ENCODE results near the gene C2orf42.

The C2orf42 gene

DNA sequence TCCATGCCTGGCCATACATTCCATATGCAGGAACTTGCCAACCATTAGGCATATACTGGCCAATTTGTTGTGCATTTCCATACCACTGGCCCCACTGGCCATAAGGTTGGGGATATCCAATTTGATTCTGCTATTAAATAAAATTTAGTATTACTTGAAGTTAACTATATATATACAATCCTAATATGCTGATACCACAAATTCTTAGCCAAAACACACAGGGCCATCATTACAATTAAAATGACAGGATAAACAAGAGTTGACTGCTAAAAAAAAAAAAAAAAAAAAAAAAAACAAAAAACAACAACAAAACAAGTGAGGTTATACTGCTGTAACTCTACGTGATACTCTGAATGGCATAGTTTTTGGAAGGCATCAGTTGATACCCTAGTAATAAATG lies 23.5 kb upstream of the C2orf42 start:
- no peak overlapping the region for H3K4me3 ChIP-seq (ENCODE audit: low read depth, low read length)
- no peak for DNase-seq (ENCODE audit: low read depth)
- TF ChIP-seq MAX (IDR thresholded peaks at IDR 0.05; ENCODE audit: low read depth, low read length): no peak
- no peak for TF ChIP-seq CTCF (IDR thresholded peaks at IDR 0.05; ENCODE audit: low read depth, low read length)
- no peak for TF ChIP-seq MYC (IDR thresholded peaks at IDR 0.05; ENCODE audit: low read depth, low read length)
- no peak for TF ChIP-seq POLR2A (IDR thresholded peaks at IDR 0.05; ENCODE audit: extremely low read depth, insufficient read length)

DNA sequence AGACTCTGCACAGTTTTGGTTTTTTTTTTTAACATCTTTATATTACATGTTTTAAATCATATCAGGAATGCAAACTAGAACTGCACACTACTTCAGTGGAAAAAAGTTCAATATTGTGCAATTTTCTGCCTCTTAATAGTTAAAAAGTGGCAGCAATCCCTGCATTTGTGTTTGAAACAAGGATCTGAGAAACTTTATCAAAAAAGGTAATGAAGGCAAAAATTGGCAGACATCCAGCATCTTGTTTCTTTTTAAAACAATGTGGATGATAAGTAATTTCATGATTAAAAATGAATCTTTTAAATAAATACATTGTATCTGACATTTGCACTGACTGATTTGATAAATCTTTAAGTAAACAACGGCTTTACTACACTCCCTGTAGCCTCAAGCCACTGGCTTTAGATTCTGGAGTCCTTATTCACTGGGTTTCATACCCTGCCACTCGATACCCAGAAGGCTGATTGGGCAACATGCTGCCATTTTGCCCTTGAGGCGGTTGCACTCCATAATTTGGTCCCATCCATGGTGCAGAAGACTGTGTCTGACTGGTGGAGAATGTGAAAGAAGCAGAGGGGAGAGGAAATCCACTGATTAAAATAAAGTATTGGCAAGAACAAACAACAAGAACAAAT lies 21.6 kb upstream of the C2orf42 start:
- no peak for DNase-seq (ENCODE audit: low read depth)
- TF ChIP-seq CTCF (IDR thresholded peaks at IDR 0.05; ENCODE audit: low read depth, low read length) (no peak), MAX (IDR thresholded peaks at IDR 0.05; ENCODE audit: low read depth, low read length) (no peak), POLR2A (IDR thresholded peaks at IDR 0.05; ENCODE audit: extremely low read depth, insufficient read length) (no peak), MYC (IDR thresholded peaks at IDR 0.05; ENCODE audit: low read depth, low read length) (no peak)
- H3K4me3 ChIP-seq (ENCODE audit: low read depth, low read length): no peak overlapping the region

DNA sequence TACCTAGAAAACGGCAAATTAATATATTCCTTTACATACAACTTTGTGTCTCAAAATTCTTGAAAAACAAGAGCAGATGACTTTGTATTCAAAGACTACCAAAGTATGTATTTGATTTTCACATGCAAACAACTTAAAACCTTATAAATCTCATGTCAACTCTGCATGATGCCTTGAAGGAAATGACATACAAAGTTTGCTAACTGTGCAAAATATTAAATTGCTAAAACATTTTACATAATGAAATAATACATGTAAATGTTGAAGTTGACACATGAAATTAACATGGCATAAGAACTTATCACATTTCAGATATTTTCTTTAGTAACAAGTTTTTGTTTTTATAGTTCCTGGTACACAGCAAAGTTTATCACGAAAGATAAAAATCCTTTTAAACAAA lies 20.8 kb upstream of the C2orf42 start:
- DNase-seq (ENCODE audit: low read depth): no peak
- no peak for TF ChIP-seq MYC (IDR thresholded peaks at IDR 0.05; ENCODE audit: low read depth, low read length)
- no peak for TF ChIP-seq POLR2A (IDR thresholded peaks at IDR 0.05; ENCODE audit: extremely low read depth, insufficient read length)
- no peak for TF ChIP-seq MAX (IDR thresholded peaks at IDR 0.05; ENCODE audit: low read depth, low read length)
- TF ChIP-seq CTCF (IDR thresholded peaks at IDR 0.05; ENCODE audit: low read depth, low read length): no peak
- no peak overlapping the region for H3K4me3 ChIP-seq (ENCODE audit: low read depth, low read length)

DNA sequence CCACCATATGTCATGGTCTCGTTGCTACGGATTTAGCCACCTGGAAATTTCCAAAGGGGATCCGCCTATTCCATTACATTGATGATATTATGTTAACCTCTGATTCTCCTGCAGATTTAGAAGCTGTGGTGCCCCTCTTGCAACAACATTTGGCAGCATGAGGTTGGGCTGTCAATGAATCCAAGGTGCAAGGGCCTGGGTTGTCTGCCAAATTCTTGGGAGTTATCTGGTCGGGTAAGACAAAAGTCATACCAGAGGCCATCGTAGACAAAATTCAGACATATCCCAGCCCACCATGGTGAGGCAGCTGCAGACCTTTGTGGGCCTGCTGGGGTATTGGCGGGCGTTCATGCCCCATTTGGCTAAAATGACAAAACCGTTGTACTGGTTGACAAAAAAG lies 13.6 kb upstream of the C2orf42 start:
- no peak for DNase-seq (ENCODE audit: low read depth)
- no peak for TF ChIP-seq CTCF (IDR thresholded peaks at IDR 0.05; ENCODE audit: low read depth, low read length)
- TF ChIP-seq MYC (IDR thresholded peaks at IDR 0.05; ENCODE audit: low read depth, low read length): no peak
- TF ChIP-seq MAX (IDR thresholded peaks at IDR 0.05; ENCODE audit: low read depth, low read length): no peak
- no peak for TF ChIP-seq POLR2A (IDR thresholded peaks at IDR 0.05; ENCODE audit: extremely low read depth, insufficient read length)

GRCh38 chr2:70203086-70203485 lies 12.3 kb upstream of the C2orf42 start:
- H3K4me3 ChIP-seq (ENCODE audit: low read depth, low read length): no peak overlapping the region
- no peak for TF ChIP-seq MYC (IDR thresholded peaks at IDR 0.05; ENCODE audit: low read depth, low read length)
- no peak for DNase-seq (ENCODE audit: low read depth)

More for the DNA sequence above, 13.6 kb upstream of the C2orf42 start:
- H3K4me3 ChIP-seq (ENCODE audit: low read depth, low read length): no peak overlapping the region

GRCh38 chr2:70202236-70202806 lies 11.5 kb upstream of the C2orf42 start:
- no peak overlapping the region for H3K4me3 ChIP-seq (ENCODE audit: low read depth, low read length)
- DNase-seq (ENCODE audit: low read depth): no peak
- TF ChIP-seq CTCF (IDR thresholded peaks at IDR 0.05; ENCODE audit: low read depth, low read length): no peak

Data from NB4 (cell line).